ENCODE results near the gene UCN2.

UCN2 gene, protein sequence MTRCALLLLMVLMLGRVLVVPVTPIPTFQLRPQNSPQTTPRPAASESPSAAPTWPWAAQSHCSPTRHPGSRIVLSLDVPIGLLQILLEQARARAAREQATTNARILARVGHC

GRCh38 chr3:48563382-48563918 is at the start of gene UCN2:
UCN2 (minus strand) TSS chr3:48563781; CDS start chr3:48563124, 657 bp downstream.
- no peak for DNase-seq

- no peak for DNase-seq
Observed at GRCh38 chr3:48612309-48612708, 48.7 kb upstream of the UCN2 start.

DNA sequence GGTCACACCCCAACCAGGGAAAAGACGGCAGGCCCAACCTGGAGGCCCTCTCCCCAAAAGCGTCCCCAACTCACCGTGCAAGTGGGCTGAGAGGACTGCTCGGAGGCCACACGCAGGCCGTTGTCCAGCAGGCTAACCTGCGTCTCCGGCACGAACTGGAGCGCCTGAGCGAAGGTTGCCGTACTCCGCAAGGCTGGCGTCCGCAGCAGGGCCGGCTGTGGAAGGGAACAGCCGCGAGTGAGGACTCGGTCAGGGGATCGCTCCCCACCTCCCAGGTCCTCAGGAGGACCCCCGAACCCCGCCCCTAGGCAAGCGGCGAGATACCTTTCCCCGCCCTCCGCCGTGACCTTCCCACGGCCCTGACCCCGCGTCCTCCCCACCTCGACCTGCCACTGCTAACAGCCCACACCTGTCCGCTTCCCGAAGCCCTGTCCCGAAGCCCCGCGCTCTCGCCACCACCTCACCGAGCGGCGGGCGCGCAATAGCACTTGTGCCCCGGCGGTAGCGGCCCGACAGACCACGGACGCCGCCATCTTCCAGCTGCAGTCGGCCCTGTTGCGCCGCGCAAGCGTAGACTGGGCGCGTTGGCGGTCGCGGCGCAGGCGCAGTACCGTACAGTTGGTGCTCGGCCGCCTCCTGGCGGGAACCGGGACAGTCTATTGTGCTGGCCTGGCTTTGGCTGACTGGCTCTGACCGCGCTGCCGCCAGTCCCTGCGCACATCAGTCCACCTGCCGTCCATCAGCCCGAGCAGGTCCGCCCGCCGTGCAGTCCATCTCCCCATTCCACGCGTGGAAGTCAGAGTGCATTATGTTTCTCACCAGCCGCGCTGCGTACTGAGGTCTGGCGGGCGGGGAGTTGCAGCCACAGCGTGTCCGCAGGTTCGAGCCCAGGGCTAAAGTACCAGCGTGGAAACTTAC is 45.8 kb upstream of the UCN2 start, which contains the start of gene UQCRC1:
TSS of gene UQCRC1 (minus strand) at position 559 of the 918 bp plus-strand sequence. CDS start at position 533, 26 bp downstream.
- DNase-seq, result peak; percentile 30 to 93 (median 85)

GRCh38 chr3:48607519-48607918 is 43.9 kb upstream of the UCN2 start:
- no peak for DNase-seq

DNA sequence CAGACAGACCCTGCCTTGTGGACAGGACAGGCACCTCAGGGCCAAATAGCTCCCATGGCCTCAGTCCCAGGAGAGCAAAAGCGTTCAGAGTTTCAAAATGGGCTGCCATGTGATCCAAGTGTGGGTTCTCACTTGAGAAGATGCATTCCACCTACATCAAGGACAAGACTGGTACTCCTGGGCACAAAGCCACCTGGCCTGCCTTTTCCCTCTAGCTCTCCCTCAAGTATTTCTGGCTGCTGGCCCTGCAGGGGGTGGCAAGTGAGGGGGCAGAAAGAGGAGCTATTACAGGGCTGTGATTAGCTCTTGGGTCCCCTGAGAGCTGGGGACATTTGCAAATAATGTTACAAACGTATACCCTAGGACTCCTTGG is 38.0 kb upstream of the UCN2 start:
- DNase-seq, result peak in 31 of 58 donors; percentile 4 to 83 (median 31)

DNA sequence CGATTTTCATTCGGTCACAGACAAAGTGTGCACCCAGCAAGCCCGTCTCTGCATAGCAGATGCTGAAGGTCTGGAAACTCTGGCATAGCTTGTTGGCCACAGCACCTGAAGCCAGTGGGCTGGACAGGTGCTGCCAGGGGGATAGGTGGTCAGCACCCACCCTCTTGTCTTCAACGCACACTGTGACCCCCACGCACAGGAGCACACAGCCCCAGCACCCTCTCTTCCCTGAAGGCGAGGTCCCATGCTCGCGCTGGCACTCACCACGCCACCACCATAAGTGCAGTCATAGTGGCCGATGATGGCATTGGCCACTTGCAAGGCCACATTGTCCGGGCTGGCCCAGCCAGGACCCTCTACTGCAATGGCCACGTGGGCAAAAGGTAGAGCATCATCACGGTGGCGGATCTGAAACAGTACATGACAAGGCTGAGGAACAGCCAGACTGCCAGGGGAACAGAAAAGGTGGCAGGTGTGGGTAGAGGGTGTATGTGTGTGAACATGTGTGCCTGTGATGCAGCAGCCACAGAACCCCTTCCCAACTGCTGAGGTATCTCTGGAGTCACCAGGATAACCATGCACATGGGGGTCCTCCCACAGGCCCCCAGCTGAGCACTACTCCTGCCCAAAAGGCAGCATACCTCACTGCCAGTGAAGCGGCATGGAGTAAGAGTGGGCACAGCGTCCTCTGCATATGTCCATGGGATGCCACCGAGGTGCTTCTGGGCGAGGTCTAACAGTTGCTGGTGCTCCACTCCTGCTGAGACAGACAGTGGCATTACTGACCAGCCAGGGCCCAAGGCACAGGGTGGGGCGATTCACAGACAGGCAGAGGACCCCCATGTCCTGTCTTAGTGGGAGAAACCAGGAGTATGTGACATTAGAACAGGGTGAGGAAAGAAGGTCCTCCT is 37.4 kb upstream of the UCN2 start:
- DNase-seq, result no peak

DNA sequence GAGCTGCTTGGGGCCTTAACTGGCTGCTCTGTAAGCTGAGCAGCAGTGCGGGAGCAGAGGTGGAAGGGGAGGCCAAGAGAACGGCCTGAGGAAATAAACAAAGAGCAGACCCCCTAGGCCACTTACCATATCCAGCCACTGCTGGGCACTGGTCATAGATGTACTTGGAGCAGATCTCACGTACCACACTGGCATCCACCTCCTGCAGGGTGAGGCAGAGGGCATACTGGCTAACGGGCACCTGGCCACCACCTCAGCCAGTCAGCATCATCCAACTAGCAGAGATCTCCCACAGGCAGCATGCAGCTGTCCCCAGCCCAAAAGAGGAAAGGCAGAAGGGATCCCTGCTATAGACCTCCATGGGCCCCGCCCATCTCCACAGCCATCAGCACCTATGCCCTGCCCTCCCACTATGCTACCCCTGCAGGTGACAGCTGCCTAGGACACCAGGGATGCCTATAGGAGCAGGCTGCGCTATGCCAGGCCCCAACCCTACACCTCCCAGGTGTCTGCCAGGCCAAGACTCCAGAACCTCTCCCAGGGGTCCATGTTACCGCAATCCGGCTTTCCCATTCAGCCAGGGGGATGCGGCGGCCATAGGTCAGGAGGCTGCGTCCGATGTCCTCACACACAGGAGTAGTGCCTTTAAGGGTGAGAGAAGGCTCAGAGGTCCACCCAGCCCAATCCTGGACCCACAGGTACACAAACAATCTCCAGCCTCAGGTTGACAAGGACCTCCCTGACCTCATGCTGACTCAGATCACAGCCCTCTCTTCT is 36.1 kb upstream of the UCN2 start:
- DNase-seq, result no peak

DNA sequence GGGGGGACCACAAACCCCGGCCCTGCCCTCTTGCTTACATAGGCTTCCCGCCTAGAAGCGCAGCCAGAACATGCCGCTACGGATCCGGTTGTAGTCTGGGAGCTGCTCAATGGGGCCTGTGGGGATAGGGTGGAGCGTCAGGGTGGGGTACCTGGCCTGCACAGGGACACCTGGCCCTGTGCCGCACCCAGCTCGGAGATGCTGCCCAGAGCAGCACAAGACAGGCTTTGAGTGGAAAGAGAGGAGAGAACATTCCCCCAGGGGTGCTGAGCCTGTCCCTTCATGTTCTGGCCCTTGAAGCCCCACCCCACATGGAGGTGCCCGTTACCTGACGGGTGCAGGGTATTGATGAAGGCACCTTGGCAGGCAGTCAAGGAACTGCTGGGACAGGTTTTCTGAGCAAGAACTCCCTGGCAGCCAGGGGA is 35.5 kb upstream of the UCN2 start:
- no peak for DNase-seq

- DNase-seq, result no peak
Observed at GRCh38 chr3:48598323-48599076, 34.9 kb upstream of the UCN2 start.

DNA sequence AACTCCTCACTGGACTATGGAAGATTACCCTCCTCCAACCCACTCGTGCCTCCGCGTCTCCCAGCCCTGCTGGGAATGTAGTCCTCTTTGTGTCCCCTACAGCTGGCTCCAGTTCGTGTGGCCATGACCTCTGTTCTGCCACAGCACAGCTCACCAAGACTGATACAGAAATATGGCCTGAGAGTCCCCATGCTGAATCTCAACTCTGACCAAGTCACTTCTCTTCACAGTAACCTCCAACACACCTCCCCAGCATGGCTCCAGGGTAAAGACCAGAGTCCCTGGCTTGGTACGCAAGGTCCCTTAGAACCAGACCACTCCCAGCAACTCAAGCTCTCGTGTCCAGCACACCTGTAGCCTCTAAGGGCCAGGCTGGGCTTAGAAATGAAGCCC is 33.8 kb upstream of the UCN2 start:
- DNase-seq, result no peak

DNA sequence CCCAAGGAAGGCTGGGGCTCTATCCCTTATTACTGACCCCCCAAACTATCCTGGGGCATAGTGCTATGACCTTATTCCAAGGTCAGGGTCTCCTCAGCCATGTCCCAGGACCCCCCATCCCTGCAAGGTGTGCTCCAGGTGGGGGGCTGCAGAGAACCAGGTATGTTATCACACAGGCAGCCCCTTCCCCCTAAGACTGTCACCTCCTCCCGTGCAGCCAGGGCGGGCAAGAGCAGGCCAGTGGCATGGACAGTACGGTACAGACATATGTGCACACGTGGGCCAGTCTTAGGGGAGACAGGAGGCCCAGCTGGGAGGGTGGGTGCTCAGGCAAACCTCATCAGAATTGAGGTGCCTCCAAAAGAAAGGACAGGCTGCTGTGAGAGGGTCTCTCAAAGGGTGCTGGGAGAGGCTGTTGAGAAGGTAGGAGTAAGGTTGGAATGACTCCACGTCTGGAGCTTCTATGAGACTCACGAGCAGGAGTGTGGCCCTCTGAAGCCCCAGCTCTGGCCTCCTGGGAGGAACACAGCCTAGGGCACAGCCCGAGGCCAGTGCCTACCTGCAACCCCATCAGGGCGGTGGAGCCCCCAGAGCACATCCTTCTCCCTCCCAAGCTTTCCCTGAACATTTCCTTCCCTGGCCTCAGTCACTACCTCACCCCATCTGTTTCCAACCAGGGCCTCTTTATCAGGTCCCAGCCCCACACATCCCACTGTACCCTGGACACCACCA is 33.3 kb upstream of the UCN2 start:
- no peak for DNase-seq

DNA sequence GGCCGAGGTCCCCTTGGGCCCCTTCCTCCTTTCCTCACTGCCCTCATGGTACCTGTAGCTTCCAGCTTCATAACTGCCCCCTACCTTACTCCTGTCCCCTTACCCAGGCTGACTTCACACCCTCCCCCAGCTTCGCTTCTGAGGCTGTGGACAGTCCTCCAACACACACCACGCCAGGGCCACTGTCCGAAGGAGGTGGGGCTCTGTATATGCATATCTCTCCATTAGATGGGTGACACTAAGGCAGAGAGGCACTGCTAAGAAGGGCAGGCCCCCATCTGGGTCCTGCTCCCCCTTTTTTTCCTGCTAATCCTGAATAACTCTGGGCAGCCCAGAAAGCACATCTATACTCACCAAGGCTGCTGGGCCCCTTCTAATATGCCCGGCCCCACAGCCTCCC is 32.6 kb upstream of the UCN2 start:
- no peak for DNase-seq

- DNase-seq, result peak in 5 of 58 donors; percentile 5 to 86 (median 25)
Observed at GRCh38 chr3:48595526-48596121, 32.0 kb upstream of the UCN2 start.

DNA sequence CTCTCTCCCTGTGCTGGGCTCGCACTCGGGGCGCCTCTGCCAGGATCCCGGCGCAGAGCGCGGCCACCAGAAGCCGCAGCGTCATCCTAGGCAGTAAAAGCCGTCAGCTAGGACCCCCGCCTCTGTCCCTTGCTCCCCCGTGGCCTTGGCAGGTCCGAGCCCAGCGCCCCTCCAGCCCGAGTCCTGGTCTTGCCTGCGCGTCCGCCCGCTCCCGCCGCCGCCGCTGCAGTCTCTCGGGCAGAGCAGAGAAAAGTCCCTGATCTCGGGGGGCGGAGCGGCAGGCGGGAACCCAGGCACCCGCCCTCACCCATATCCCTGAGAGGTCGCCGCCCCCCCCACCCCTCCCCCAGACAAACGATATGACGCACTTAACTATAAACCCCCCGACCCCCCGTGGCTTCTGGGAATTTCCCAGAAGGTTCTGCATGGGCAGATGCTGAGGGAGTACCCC is 31.5 kb upstream of the UCN2 start, which contains the start of gene COL7A1:
TSS of gene COL7A1 (minus strand) at position 255 of the 451 bp plus-strand sequence. CDS start at position 85, 170 bp downstream.
- peak in 2 of 58 donors; percentile 32 to 79 for DNase-seq

- no peak for DNase-seq
Observed at GRCh38 chr3:48594417-48595049, 31.0 kb upstream of the UCN2 start.

DNA sequence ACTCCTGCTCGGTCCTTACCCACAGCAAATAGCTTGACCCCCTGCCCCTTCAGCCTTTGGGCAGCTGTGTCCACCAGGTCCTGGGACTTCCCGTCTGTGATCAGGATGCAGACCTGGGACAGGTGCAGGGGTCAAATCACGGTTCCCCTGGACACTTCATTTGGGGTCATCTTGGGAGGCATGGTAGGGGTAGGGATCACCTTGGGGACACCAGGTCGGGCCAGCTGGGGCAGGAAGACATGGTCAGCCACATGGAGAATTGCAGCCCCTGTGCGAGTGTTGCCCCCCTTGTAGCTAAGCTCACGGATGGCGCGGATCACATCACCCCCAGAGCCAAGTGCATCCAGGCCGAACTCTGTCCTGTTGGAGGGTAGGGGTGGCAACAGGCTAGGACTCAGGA is 29.8 kb upstream of the UCN2 start:
- DNase-seq, result no peak

- no peak for DNase-seq
Observed at GRCh38 chr3:48592519-48593087, 29.0 kb upstream of the UCN2 start.
